ENCODE data around the gene ADIPOR2. TPM values are rescaled to one million over a fixed set of nuclear protein-coding genes. Genes with fewer than 3 reads are reported as not detected.

The ADIPOR2 gene
- total RNA-seq, 1 donor from 2014 or later, result 64.2 TPM

DNA sequence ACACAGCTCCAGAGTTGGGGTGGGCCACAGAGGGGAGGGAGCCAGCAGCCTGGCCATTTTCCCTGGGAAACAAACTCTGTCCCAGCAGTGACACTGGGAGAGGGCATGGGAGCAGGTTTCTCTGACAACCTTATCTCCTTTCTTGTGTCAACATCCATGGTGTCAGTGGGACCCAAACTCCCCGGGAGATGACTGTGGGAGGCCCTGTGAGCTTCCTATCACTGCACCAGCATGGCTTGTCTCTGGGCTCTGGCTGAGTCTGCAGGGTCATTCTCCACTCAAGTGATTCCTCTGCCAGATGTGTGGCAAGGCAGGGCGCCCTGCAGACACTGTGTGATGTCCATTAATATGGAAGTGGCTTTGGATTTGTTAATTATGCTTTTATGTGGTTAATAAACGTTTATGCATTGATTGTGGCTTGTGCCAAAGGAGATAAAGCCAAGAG is 139.6 kb downstream of the ADIPOR2 start:
- DNase-seq (ENCODE audit: low spot score), result no peak

DNA sequence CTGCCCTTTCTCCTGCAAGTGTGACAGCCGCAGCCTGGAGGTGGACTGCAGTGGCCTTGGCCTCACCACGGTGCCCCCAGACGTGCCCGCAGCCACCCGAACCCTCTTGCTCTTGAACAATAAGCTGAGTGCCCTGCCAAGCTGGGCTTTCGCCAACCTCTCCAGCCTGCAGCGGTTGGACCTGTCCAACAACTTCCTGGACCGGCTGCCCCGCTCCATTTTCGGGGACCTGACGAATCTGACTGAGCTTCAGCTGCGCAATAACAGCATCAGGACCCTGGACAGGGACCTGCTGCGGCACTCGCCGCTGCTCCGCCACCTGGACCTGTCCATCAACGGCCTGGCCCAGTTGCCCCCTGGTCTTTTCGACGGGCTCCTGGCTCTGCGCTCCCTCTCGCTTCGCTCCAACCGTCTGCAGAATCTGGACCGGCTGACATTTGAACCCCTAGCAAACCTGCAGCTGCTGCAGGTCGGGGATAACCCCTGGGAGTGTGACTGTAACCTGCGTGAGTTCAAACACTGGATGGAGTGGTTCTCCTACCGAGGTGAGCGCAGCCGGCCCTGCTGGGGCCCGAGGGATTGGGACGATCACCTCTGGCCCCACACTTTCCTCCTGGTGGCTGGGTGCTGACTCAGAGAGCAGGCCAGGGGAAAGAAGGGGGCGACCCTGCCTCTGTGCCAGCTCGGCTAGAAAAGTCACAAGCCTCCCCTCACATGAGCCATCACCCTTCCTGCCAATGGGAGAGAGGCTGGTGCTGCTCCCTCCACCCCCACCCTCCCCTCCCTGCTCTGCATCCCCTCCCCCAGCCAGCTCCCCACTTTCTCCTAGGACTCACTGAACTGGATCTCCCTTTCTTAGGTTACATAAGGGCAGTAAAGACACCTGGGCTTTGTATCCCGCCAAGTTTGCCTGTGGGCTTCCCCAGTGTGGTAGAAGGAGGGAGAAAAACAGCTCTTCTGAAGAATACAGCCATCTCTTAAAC is 140.4 kb downstream of the ADIPOR2 start:
- peak; percentile 89 for DNase-seq (ENCODE audit: low spot score)

DNA sequence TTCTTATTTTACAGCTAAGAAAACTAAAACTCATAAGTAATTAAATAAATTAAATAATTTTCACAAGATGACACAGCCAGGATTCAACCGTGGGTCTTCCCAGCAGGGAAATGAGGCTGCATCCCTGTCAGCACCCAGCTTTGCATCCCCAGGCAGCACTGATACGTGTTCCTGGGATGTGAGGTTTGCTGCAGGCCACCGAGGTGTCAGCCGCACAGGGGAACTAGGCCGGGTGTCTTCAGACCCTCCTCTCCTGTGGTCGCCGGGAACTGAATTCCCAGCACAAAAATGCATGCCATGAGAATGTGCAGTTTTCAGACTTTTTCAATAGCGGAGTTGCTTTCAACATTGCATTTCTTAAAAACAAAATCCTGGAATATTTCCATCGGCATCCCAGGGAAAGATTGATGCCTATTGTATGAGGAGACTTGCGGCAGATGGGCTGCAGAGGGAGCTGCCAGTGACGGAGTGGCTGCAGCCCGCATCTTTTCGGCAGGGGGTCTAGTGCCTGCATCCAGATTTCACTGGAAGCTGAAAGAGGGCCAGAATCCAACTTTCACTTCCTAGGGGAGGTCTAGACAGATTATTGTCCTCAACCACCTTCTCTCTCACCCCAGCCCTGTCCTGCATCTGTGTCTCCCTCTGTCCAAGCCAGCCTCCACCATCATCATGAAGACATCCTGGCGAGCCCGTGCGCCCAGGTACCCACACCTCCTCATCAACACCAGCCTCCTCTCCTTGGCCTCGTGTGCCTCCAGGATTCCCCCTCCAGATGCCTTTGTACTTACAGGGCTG is 142.1 kb downstream of the ADIPOR2 start:
- DNase-seq (ENCODE audit: low spot score), result no peak

- DNase-seq (ENCODE audit: low spot score), result no peak
Observed at GRCh38 chr12:1833596-1834028, 142.7 kb downstream of the ADIPOR2 start.

DNA sequence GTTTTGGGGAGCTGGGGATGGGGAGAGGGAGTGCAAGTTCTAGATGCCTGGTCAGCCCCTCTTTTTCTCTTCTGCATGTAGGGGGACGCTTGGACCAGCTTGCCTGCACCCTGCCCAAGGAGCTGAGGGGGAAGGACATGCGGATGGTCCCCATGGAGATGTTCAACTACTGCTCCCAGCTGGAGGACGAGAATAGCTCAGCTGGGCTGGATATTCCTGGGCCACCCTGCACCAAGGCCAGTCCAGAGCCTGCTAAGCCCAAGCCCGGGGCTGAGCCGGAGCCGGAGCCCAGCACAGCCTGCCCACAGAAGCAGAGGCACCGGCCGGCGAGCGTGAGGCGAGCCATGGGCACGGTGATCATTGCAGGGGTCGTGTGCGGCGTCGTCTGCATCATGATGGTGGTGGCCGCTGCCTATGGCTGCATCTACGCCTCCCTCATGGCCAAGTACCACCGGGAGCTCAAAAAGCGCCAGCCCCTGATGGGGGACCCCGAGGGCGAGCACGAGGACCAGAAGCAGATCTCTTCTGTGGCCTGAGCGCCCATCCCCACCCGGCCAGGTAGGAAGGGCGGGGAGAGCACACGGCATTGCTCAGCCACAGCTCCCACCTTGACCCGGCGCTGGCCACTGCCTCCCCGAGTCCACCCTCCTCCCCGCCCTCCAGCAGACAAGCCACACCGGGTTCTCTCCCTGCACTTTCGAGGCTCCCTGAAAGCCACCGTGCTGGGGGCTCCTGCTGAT is 143.5 kb downstream of the ADIPOR2 start:
- DNase-seq (ENCODE audit: low spot score), result no peak

DNA sequence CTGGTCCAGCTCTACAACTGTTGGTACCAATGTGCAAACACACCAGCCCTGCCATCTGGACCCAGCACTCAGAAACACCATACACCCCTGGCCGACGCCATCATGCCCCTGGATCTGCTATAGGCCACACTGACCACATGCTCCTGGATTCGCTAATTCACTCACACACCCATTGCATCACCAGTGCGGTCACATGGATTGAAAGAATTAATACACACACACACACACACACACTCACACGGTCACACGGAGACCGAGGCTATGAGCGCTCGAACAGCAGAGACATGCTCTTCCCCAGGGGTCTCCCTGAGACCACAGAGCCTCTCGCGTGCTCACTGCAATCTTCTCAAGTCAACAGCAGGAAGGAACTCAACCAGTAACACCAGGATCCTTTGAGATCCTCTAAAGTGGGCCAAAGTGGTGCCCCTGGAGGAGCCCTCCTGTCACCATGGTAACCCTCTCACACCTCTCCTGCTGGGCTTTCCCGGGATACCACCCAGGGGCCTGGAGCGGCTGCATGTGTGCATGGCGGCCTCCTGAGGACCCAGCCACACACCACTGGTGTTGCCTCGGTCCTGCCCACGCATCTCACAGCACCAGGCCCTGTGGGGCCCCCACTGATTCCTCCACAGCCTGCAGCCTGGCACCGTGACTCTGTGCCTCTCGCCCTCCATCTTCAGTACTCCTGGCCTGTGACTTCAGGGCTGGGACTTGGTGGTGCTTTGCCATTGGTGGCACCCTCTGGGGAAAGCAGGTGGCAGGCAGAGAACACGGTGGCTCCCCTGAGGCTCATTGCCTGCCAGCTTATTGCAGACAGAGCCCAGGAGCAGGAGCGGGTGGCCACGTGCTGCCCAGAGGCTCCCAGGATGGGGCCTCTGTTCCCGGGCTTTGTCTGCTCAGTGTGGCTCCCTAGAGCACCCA is 144.6 kb downstream of the ADIPOR2 start:
- no peak for DNase-seq (ENCODE audit: low spot score)

- no peak for DNase-seq (ENCODE audit: low spot score)
Observed at GRCh38 chr12:1836241-1836803, 145.5 kb downstream of the ADIPOR2 start.

GRCh38 chr12:1836854-1837421 is 146.1 kb downstream of the ADIPOR2 start:
- DNase-seq (ENCODE audit: low spot score), result no peak

GRCh38 chr12:1837541-1838204 is 146.8 kb downstream of the ADIPOR2 start:
- no peak for DNase-seq (ENCODE audit: low spot score)

Other genes starting within 250 kb of the ADIPOR2 start
- gene FBXL14, start 96.5 kb upstream of the ADIPOR2 start, total RNA-seq, result 23.3 TPM
- gene WNT5B, start 61.8 kb upstream of the ADIPOR2 start, total RNA-seq, result 7.3 TPM
- gene LRTM2, start 129.5 kb downstream of the ADIPOR2 start, total RNA-seq, result not detected
- 8.6 TPM for gene CACNA2D4, start 227.6 kb downstream of the ADIPOR2 start, total RNA-seq

All from mucosa of gallbladder (tissue), 1 donor.